K562 (cell line): ENCODE measurements around the gene RNF26. TPM values are rescaled to one million over a fixed set of nuclear protein-coding genes. Genes with fewer than 3 reads are reported as not detected.

Experiments
- GTF2A2 ChIP-seq: IDR thresholded peaks from 2 replicates; pipeline ENCODE4 v1.6.1; 2016; ENCODE audit warnings: mild to moderate bottlenecking, missing genetic modification characterization, missing compliant biosample characterization
- KLF10 ChIP-seq: fragments of 250-450 bp; sonication (Bioruptor Pico); IDR thresholded peaks from 2 replicates; pipeline ENCODE4 v1.6.1; 2021; ENCODE audit warnings: matching md5 sums
- NFRKB ChIP-seq: fragments of 450-650 bp; IDR thresholded peaks from 2 replicates; pipeline ENCODE4 v1.6.1; 2016; ENCODE audit warnings: low read depth
- NR0B1 ChIP-seq: fragments of 450-650 bp; IDR thresholded peaks from one replicate; pipeline ENCODE4 v1.6.1; 2018; ENCODE audit warnings: mild to moderate bottlenecking, moderate library complexity; ENCODE audit not compliant: partially characterized antibody
- PBX2 ChIP-seq, 2 experiments: IDR thresholded peaks in 1 of 2; conservative IDR thresholded peaks in 1 of 2; 2 replicates each; pipeline ENCODE4 v1.6.1; 2016; ENCODE audit warnings: low read depth in 2 of 2, mild to moderate bottlenecking in 1 of 2, missing compliant biosample characterization in 1 of 2, missing genetic modification characterization in 1 of 2, moderate library complexity in 1 of 2
- SIN3B ChIP-seq: fragments of 450-650 bp; IDR thresholded peaks from 2 replicates; pipeline ENCODE4 v1.6.1; 2017; ENCODE audit warnings: low read depth, mild to moderate bottlenecking, moderate library complexity
- TEAD4 ChIP-seq, 2 experiments: sonication (generic) in 1 of 2; formaldehyde crosslinking in 1 of 2; IDR thresholded peaks; 2 replicates each; pipeline versions ENCODE4 v1.6.1 to v1.8.0; 2012 to 2022; ENCODE audit warnings: borderline replicate concordance in 1 of 2, inconsistent platforms in 1 of 2, low read length in 1 of 2, mild to moderate bottlenecking in 1 of 2, missing genetic modification reagents in 1 of 2
- ZFX ChIP-seq: sonication (generic); formaldehyde crosslinking; IDR thresholded peaks from 2 replicates; pipeline ENCODE4 v1.8.0; 2022; ENCODE audit warnings: mild to moderate bottlenecking, missing genetic modification reagents, moderate library complexity
- ZNF561 ChIP-seq: fragments of 450-650 bp; formaldehyde crosslinking; conservative IDR thresholded peaks from 2 replicates; pipeline ENCODE4 v1.4.0; 2020; ENCODE audit warnings: mild to moderate bottlenecking, moderate library complexity
- polyA plus RNA-seq, 8 experiments: library from polyadenylated mRNA; depleted of rRNA in 4 of 8; stranded (reverse) in 5 of 8; unstranded in 3 of 8; fragments of >200 nt; fragmentation: Nextera tagmentation in 2 of 8; fragmentation: Illumina TruSeq in 1 of 8; extraction: Ambion mirVana in 2 of 8; extraction: Trizol in 1 of 8; gene quantifications; 2 replicates each; pipeline versions ENCODE4 v1.2.1 to v1.2.3, GENCODE V29; 2011 to 2014; ENCODE audit warnings: inconsistent platforms in 1 of 8, missing spikeins in 1 of 8
- total RNA-seq, 7 experiments: library from RNA; depleted of rRNA in 6 of 7; stranded (reverse); fragments of >200 nt in 6 of 7; fragmentation: Illumina TruSeq in 2 of 7; extraction: Trizol in 2 of 7; gene quantifications; 2 replicates each; pipeline versions ENCODE4 v1.2.1 to v1.2.3, GENCODE V29; 2011 to 2021; ENCODE audit warnings: low replicate concordance in 1 of 7
- TF ChIP-seq, protein P1 (sequence below): fragments of 450-650 bp; formaldehyde crosslinking; IDR thresholded peaks from 2 replicates; pipeline ENCODE4 v1.4.0; 2020; ENCODE audit warnings: mild to moderate bottlenecking

The RNF26 gene
- total and polyA plus RNA-seq, 9 of the 15 experiments (the other 6 are each of a cell fraction or from before 2014, with no cell fraction given), result 5.3 to 53.6 (median 12.7) TPM

- TF ChIP-seq NFRKB (no peak), KLF10 (CRISPR knock-in tag) (no peak), PBX2 (CRISPR knock-in tag; IDR thresholded peaks at IDR 0.05; ENCODE audit: low read depth) (no peak), PBX2 (tag; conservative IDR thresholded peaks at IDR 0.05; ENCODE audit: low read depth) (no peak), TEAD4 (IDR thresholded peaks at IDR 0.05; ENCODE audit: low read length) (no peak), TEAD4 (CRISPR knock-in tag; IDR thresholded peaks at IDR 0.05; ENCODE audit: borderline replicate concordance) (no peak), ZNF561 (no peak), ZFX (CRISPR knock-in tag) (no peak), NR0B1 (no peak), SIN3B (no peak), GTF2A2 (no peak)
- TF ChIP-seq, protein P1, sequence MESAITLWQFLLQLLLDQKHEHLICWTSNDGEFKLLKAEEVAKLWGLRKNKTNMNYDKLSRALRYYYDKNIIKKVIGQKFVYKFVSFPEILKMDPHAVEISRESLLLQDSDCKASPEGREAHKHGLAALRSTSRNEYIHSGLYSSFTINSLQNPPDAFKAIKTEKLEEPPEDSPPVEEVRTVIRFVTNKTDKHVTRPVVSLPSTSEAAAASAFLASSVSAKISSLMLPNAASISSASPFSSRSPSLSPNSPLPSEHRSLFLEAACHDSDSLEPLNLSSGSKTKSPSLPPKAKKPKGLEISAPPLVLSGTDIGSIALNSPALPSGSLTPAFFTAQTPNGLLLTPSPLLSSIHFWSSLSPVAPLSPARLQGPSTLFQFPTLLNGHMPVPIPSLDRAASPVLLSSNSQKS, result no peak
- TF ChIP-seq, all 486 proteins: peak for 0
These were observed 2.6 kb downstream of the RNF26 start (continued) for GRCh38 chr11:119336744-119337469.
